Stimulated activated CD4-positive, alpha-beta T cell treated with anti-CD3 and anti-CD28 coated beads, Interleukin-12 subunit alpha, Interleukin-12 subunit beta, amount 100 ng/mL, for 24 hours (primary cell): ENCODE measurements around the gene TSPAN32.

Source experiments
- DNase-seq, 2 experiments: peaks; one replicate each; pipeline ENCODE4 v3.0.0-alpha.2; 2020; ENCODE audit warnings: low read depth in 2 of 2

Gene TSPAN32

GRCh38 chr11:2287091-2287490 is 14.7 kb upstream of the TSPAN32 start:
- no peak for DNase-seq

GRCh38 chr11:2289350-2289749 is 12.5 kb upstream of the TSPAN32 start:
- DNase-seq, result no peak

- no peak for DNase-seq
Measured at GRCh38 chr11:2289859-2290258, 12.0 kb upstream of the TSPAN32 start.

- no peak for DNase-seq
Measured at GRCh38 chr11:2290351-2290841, 11.4 kb upstream of the TSPAN32 start.

GRCh38 chr11:2293531-2293971 is 8.3 kb upstream of the TSPAN32 start:
- DNase-seq, result no peak

- no peak for DNase-seq
Measured at GRCh38 chr11:2293984-2294925, 7.6 kb upstream of the TSPAN32 start.

GRCh38 chr11:2294926-2295290 is 6.9 kb upstream of the TSPAN32 start:
- DNase-seq, result no peak

- no peak for DNase-seq
Measured at GRCh38 chr11:2295971-2296912, 5.6 kb upstream of the TSPAN32 start.

- DNase-seq, result no peak
Measured at GRCh38 chr11:2296913-2297622, 4.7 kb upstream of the TSPAN32 start.

- no peak for DNase-seq
Measured at GRCh38 chr11:2297623-2298030, 4.2 kb upstream of the TSPAN32 start.

- DNase-seq, result no peak
Measured at GRCh38 chr11:2298131-2298794, 3.5 kb upstream of the TSPAN32 start.

GRCh38 chr11:2298795-2299761 is 2.7 kb upstream of the TSPAN32 start:
- DNase-seq, result no peak

GRCh38 chr11:2299773-2300172 is 2.0 kb upstream of the TSPAN32 start:
- DNase-seq, result no peak

GRCh38 chr11:2300290-2300935 is 1.4 kb upstream of the TSPAN32 start:
- DNase-seq, result no peak

GRCh38 chr11:2300936-2301630 is 730 bp upstream of the TSPAN32 start:
- DNase-seq, result no peak

GRCh38 chr11:2302306-2302895 is 588 bp downstream of the TSPAN32 start:
- DNase-seq, result no peak

GRCh38 chr11:2302896-2303626 is 1.2 kb downstream of the TSPAN32 start:
- DNase-seq, result no peak
